GM12873 (cell line): ENCODE results near the gene PYGO2.

Source experiments
- CTCF ChIP-seq: IDR thresholded peaks from 2 replicates; pipeline ENCODE4 v1.5.1; 2012; ENCODE audit warnings: low read depth, mild to moderate bottlenecking, moderate library complexity, low read length, control low read depth; ENCODE audit not compliant: insufficient read depth; ENCODE audit errors: missing control alignments

PYGO2 gene

GRCh38 chr1:154967331-154967950 lies 5.9 kb upstream of the PYGO2 start:
- TF ChIP-seq CTCF, result no peak

- no peak for TF ChIP-seq CTCF
Measured at GRCh38 chr1:154966111-154966510, 4.5 kb upstream of the PYGO2 start.

- no peak for TF ChIP-seq CTCF
Measured at GRCh38 chr1:154964359-154964758, 2.8 kb upstream of the PYGO2 start.

- TF ChIP-seq CTCF, result no peak
Measured at GRCh38 chr1:154963643-154964042, 2.1 kb upstream of the PYGO2 start.

- no peak for TF ChIP-seq CTCF
Measured at GRCh38 chr1:154962795-154963330, 1.3 kb upstream of the PYGO2 start.

GRCh38 chr1:154962156-154962749 lies 671 bp upstream of the PYGO2 start:
- no peak for TF ChIP-seq CTCF

GRCh38 chr1:154960446-154961136 lies 991 bp downstream of the PYGO2 start:
- no peak for TF ChIP-seq CTCF
